ENCODE data around the gene ALPK3. TPM values are rescaled to one million over a fixed set of nuclear protein-coding genes. Genes with fewer than 3 reads are reported as not detected.

ALPK3 gene
- total RNA-seq, result 1 to 10 TPM in 2 of 4 donors, under 1 TPM in 2; 0.42 to 7.5 (median 1.1) TPM

- 48% methylated on average over 27 of the region's 63 CpGs for WGBS
- no peak within 1 kb of the TSS for H3K27ac ChIP-seq
- peak within 1 kb of the TSS; percentile 19 for H3K4me3 ChIP-seq
- TF ChIP-seq, protein P1, sequence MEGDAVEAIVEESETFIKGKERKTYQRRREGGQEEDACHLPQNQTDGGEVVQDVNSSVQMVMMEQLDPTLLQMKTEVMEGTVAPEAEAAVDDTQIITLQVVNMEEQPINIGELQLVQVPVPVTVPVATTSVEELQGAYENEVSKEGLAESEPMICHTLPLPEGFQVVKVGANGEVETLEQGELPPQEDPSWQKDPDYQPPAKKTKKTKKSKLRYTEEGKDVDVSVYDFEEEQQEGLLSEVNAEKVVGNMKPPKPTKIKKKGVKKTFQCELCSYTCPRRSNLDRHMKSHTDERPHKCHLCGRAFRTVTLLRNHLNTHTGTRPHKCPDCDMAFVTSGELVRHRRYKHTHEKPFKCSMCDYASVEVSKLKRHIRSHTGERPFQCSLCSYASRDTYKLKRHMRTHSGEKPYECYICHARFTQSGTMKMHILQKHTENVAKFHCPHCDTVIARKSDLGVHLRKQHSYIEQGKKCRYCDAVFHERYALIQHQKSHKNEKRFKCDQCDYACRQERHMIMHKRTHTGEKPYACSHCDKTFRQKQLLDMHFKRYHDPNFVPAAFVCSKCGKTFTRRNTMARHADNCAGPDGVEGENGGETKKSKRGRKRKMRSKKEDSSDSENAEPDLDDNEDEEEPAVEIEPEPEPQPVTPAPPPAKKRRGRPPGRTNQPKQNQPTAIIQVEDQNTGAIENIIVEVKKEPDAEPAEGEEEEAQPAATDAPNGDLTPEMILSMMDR (IDR thresholded peaks at IDR 0.05), result no peak
- TF ChIP-seq EP300 (IDR thresholded peaks at IDR 0.05) (no peak), POLR2A (IDR thresholded peaks at IDR 0.05) (no peak), POLR2AphosphoS5 (IDR thresholded peaks at IDR 0.05) (no peak)
- H3K36me3 ChIP-seq, result no peaks in the 10 kb centered on the region
- peaks cover 14% of the 10 kb centered on the region for H3K4me1 ChIP-seq
- no peaks in the 10 kb centered on the region for H3K27me3 ChIP-seq
- no peaks in the 10 kb centered on the region for H3K9me3 ChIP-seq
- no peak for DNase-seq (ENCODE audit: low spot score in 2 of 2)
Measured at GRCh38 chr15:84816694-84817465, at the start of gene ALPK3. Gene ALPK3, plus strand, starts transcription at chr15:84817356. Its CDS starts 97 bp downstream, at chr15:84817453.

DNA sequence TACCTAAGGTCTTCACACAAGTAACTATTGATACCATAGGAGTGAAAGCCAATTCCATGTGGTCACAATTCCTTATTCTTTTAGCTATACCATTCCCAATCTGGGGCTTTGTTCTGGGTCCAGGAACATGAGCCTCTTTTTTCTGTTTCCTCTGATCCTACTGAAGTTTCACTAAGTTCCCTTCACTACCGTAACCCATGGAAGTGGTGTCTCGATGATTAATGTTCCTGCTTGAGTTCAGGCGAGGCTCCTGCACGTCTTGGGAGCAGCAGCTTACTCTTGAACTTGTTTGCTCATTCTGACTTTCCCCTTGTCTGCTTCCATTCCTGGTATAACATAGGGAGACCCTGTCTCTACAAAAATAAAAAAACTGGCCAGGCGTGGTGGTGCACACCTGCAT lies 45.1 kb upstream of the ALPK3 start:
- no peak for TF ChIP-seq EP300 (IDR thresholded peaks at IDR 0.05)
- TF ChIP-seq, protein P1 (IDR thresholded peaks at IDR 0.05), result no peak
- TF ChIP-seq POLR2AphosphoS5 (IDR thresholded peaks at IDR 0.05), result no peak
- no peak for TF ChIP-seq POLR2A (IDR thresholded peaks at IDR 0.05)
- Histone ChIP-seq H3K9me3 (no peaks in the 10 kb centered on the region), H3K4me1 (peaks cover 6% of the 10 kb centered on the region), H3K4me3 (no peak overlapping the region), H3K36me3 (peaks cover 37% of the 10 kb centered on the region), H3K27ac (no peak overlapping the region), H3K27me3 (no peaks in the 10 kb centered on the region)
- 69% methylated on average over 5 of the region's 5 CpGs for WGBS
- DNase-seq (ENCODE audit: low spot score in 2 of 2), result no peak

GRCh38 chr15:84772467-84772866 lies 44.7 kb upstream of the ALPK3 start:
- Histone ChIP-seq H3K4me3 (no peak overlapping the region), H3K27ac (no peak overlapping the region), H3K27me3 (no peaks in the 10 kb centered on the region), H3K4me1 (peaks cover 6% of the 10 kb centered on the region), H3K36me3 (peaks cover 32% of the 10 kb centered on the region), H3K9me3 (no peaks in the 10 kb centered on the region)
- DNase-seq (ENCODE audit: low spot score in 2 of 2), result no peak
- TF ChIP-seq EP300 (IDR thresholded peaks at IDR 0.05), result no peak
- TF ChIP-seq POLR2A (IDR thresholded peaks at IDR 0.05), result no peak
- no peak for TF ChIP-seq POLR2AphosphoS5 (IDR thresholded peaks at IDR 0.05)
- TF ChIP-seq, protein P1 (IDR thresholded peaks at IDR 0.05), result no peak
- 59% methylated on average over 2 of the region's 2 CpGs for WGBS

DNA sequence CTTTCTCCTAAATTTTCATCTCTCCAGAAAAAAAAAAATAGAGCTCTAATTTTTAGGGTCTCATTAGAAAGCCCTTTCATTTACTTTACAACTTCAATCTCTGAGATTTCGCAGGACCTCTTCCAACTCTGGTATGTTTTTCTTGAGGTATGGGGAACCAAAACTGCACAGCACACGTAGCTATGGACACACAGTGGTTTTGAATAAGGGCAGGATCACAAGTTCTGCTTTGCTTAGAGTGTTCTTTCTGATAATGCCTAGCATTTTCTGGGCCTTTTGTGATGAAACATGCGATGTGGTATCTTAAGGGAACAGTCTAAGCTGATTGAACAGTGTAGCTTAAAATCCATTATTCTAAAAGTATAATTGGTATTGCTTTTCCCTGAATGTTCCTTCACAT lies 43.4 kb upstream of the ALPK3 start:
- no peaks in the 10 kb centered on the region for H3K9me3 ChIP-seq
- no peak overlapping the region for H3K27ac ChIP-seq
- peaks cover 25% of the 10 kb centered on the region for H3K36me3 ChIP-seq
- 96% methylated on average over 3 of the region's 3 CpGs for WGBS
- peaks cover 6% of the 10 kb centered on the region for H3K4me1 ChIP-seq
- no peak overlapping the region for H3K4me3 ChIP-seq
- H3K27me3 ChIP-seq, result no peaks in the 10 kb centered on the region
- TF ChIP-seq, protein P1 (IDR thresholded peaks at IDR 0.05), result no peak
- TF ChIP-seq EP300 (IDR thresholded peaks at IDR 0.05) (no peak), POLR2A (IDR thresholded peaks at IDR 0.05) (no peak), POLR2AphosphoS5 (IDR thresholded peaks at IDR 0.05) (no peak)
- DNase-seq (ENCODE audit: low spot score in 2 of 2), result no peak

DNA sequence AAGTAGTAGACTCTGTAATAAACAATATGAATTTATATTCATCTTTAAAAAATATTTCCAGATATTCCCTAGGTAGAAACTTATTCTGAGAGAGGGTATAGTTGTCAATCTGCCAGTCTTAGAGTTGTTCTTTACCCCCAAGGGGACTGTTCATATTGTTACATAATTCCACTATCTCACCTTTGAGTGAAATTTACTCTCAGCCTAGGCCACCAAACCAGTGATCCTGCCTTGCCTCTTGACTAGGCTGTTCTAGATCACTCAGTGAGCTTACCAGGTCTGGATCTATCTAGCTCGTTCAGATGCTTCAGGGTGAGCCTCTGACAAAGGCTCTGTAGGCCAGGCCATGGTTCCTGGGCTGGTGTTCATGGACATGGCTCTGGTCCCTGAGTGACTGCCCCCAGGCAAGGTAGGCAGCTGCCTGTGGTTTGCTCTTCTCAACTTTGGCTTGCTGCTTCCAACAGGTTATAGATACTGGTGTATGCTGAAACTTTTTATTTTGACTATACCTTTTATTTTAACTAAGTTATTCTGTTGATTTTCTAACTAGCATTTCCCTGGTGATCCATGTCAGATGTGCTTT lies 41.2 kb upstream of the ALPK3 start:
- WGBS, result 64% methylated on average over 1 of the region's 1 CpG
- no peaks in the 10 kb centered on the region for H3K9me3 ChIP-seq
- TF ChIP-seq, protein P1 (IDR thresholded peaks at IDR 0.05), result no peak
- no peak for TF ChIP-seq POLR2AphosphoS5 (IDR thresholded peaks at IDR 0.05)
- TF ChIP-seq EP300 (IDR thresholded peaks at IDR 0.05), result no peak
- no peak for TF ChIP-seq POLR2A (IDR thresholded peaks at IDR 0.05)
- no peak for DNase-seq (ENCODE audit: low spot score in 2 of 2)
- peaks cover 6% of the 10 kb centered on the region for H3K4me1 ChIP-seq
- H3K27me3 ChIP-seq, result no peaks in the 10 kb centered on the region
- H3K36me3 ChIP-seq, result peaks cover 11% of the 10 kb centered on the region
- no peak overlapping the region for H3K4me3 ChIP-seq
- no peak overlapping the region for H3K27ac ChIP-seq

Data from suprapubic skin (tissue), 4 donors.